Measurements from ENCODE around the gene FAM111A. TPM values are rescaled to one million over a fixed set of nuclear protein-coding genes. Genes with fewer than 3 reads are reported as not detected.
A peak's percentile ranks its signal among the peaks of the same experiment; 100 is the strongest.
"Not testable (repeated sequence)": the region's sequence is repeated elsewhere in the genome, so short reads cannot be mapped to it uniquely, and the experiment has no call there.

Gene FAM111A
- total RNA-seq, 4 donors from 2014 or later: 32.5 to 73.2 (median 40.1) TPM

DNA sequence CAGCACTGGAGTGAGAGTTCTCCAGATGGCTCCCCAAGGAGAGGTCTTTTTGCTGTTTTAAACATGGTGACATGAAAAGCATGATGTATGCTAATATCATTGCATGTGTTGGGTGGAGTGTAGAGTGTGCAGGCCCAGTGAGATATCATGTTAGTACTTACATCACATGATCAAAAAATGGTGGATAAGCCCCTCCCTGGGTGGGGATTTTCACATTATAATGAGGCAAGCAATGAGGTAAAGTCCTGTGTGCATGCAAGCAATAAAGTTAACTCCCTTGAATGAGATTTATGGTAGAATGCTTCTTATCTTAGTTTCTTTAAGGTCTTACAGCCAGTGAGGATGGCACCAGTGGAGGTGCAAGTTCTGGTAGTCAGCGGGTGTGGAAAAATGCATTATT is 27.1 kb upstream of the FAM111A start:
- H3K27ac ChIP-seq: no peak overlapping the region
- H3K4me3 ChIP-seq (replicated peaks in 1 of 3): no peak overlapping the region
- TF ChIP-seq POLR2A (IDR thresholded peaks at IDR 0.05): no peak
- TF ChIP-seq, protein P1, sequence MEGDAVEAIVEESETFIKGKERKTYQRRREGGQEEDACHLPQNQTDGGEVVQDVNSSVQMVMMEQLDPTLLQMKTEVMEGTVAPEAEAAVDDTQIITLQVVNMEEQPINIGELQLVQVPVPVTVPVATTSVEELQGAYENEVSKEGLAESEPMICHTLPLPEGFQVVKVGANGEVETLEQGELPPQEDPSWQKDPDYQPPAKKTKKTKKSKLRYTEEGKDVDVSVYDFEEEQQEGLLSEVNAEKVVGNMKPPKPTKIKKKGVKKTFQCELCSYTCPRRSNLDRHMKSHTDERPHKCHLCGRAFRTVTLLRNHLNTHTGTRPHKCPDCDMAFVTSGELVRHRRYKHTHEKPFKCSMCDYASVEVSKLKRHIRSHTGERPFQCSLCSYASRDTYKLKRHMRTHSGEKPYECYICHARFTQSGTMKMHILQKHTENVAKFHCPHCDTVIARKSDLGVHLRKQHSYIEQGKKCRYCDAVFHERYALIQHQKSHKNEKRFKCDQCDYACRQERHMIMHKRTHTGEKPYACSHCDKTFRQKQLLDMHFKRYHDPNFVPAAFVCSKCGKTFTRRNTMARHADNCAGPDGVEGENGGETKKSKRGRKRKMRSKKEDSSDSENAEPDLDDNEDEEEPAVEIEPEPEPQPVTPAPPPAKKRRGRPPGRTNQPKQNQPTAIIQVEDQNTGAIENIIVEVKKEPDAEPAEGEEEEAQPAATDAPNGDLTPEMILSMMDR (IDR thresholded peaks at IDR 0.05): no peak
- H3K9me3 ChIP-seq: no peaks in the 10 kb centered on the region
- H3K4me1 ChIP-seq: no peaks in the 10 kb centered on the region
- H3K36me3 ChIP-seq: no peaks in the 10 kb centered on the region
- no peak for DNase-seq
- no peaks in the 10 kb centered on the region for H3K27me3 ChIP-seq
- WGBS, 2 donors: 95 to 100% methylated on average over 1 of the region's 1 CpG
- intact Hi-C loops (cut with DNase I): no loop called here

DNA sequence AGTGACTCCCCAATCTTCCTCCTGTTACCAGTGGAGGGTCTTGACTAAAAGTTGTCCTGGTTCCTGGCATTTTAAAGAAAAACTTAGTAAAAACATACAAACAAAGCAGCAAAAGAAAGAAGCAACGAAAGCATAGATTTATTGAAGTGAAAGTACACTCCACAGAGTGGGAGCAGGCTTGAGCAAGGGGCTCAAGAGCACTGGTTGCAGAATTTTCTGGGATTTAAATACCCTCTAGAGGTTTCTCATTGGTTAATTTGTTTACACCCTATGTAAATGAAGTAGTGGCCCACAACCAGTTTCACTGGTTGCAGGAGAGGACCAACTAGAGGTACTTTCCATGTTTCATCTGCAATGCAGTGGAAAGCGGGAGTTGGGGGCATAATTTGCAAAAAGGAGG is 24.9 kb upstream of the FAM111A start:
- 94 to 99% methylated on average over 2 of the region's 2 CpGs for WGBS, 2 donors
- intact Hi-C loops (cut with DNase I): no loop called here
- Histone ChIP-seq H3K27me3 (no peaks in the 10 kb centered on the region), H3K27ac (no peak overlapping the region), H3K4me3 (replicated peaks in 1 of 3) (no peak overlapping the region), H3K36me3 (no peaks in the 10 kb centered on the region), H3K9me3 (no peaks in the 10 kb centered on the region), H3K4me1 (no peaks in the 10 kb centered on the region)
- DNase-seq: no peak
- TF ChIP-seq POLR2A (IDR thresholded peaks at IDR 0.05): no peak
- TF ChIP-seq, protein P1 (IDR thresholded peaks at IDR 0.05): no peak

- intact Hi-C loops (cut with DNase I): no loop called here
- H3K36me3 ChIP-seq: no peaks in the 10 kb centered on the region
- no peak for TF ChIP-seq POLR2A (IDR thresholded peaks at IDR 0.05)
- TF ChIP-seq, protein P1 (IDR thresholded peaks at IDR 0.05): no peak
These were observed 22.8 kb upstream of the FAM111A start for GRCh38 chr11:59119826-59120225.

GRCh38 chr11:59135648-59136461 is 6.8 kb upstream of the FAM111A start:
- Histone ChIP-seq H3K27ac (no peak overlapping the region), H3K4me3 (replicated peaks in 1 of 3) (no peak overlapping the region)
- TF ChIP-seq, protein P1 (IDR thresholded peaks at IDR 0.05): peak; percentile 87 to 100 (median 93)
- no peak for TF ChIP-seq POLR2A (IDR thresholded peaks at IDR 0.05)

More at GRCh38 chr11:59119826-59120225, 22.8 kb upstream of the FAM111A start:
- no peak for DNase-seq
- no peaks in the 10 kb centered on the region for H3K9me3 ChIP-seq
- no peaks in the 10 kb centered on the region for H3K4me1 ChIP-seq
- no peak overlapping the region for H3K4me3 ChIP-seq (replicated peaks in 1 of 3)
- no peaks in the 10 kb centered on the region for H3K27me3 ChIP-seq
- no peak overlapping the region for H3K27ac ChIP-seq

DNA sequence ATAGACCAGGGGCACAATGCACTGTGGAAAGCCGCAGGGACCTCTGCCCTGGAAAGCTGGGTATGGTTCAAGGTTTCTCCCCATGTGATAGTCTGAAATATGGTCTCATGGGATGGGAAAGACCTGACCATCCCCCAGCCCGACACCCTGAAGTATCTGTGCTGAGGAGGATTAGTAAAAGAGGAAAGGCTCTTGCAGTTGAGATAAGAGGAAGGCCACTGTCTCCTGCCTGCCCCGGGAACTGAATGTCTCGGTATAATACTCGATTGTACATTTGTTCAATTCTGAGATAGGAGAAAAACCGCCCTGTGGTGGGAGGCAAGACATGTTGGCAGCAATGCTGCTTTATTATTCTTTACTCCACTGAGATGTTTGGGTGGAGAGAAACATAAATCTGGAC is 6.1 kb upstream of the FAM111A start:
- H3K27ac ChIP-seq; H3K27me3 ChIP-seq; H3K9me3 ChIP-seq; H3K4me1 ChIP-seq; H3K36me3 ChIP-seq; DNase-seq; H3K4me3 ChIP-seq (replicated peaks in 1 of 3): not testable (repeated sequence)
- intact Hi-C loops (cut with DNase I): loop anchor here (5.0 kb wide), 1 partner anchor 84 kb away; no protein-coding TSS in a partner anchor
- WGBS, 2 donors: 83 to 88% methylated on average over 6 of the region's 6 CpGs

More at GRCh38 chr11:59135648-59136461, 6.8 kb upstream of the FAM111A start:
- H3K9me3 ChIP-seq: no peaks in the 10 kb centered on the region
- intact Hi-C loops (cut with DNase I): loop anchor here (5.0 kb wide), 1 partner anchor 84 kb away; no protein-coding TSS in a partner anchor
- DNase-seq: peak; percentile 81 to 85
- H3K4me1 ChIP-seq: peaks cover 0 to 5% of the 10 kb centered on the region in 2 donors
- H3K27me3 ChIP-seq: no peaks in the 10 kb centered on the region
- WGBS, 2 donors: 12 to 21% methylated on average over 17 to 20 of the region's 20 CpGs
- H3K36me3 ChIP-seq: no peaks in the 10 kb centered on the region
